Adrenal gland (tissue), 12 donors: ENCODE data around the gene SH2D4B. TPM values are rescaled to one million over a fixed set of nuclear protein-coding genes. Genes with fewer than 3 reads are reported as not detected.

ENCODE experiments used
- DNase-seq, 7 donors: peaks; one replicate each; pipeline ENCODE4 v3.0.0-alpha.2; 2019 to 2020
- H3K27ac ChIP-seq, 5 donors: fragments of 200-600 bp; sonication (generic) in 4 of 5; 1 replicate in 3 of 5; 2 replicates in 2 of 5; pipeline versions ENCODE4 v1.5.1 to v1.8.0; 2016 to 2020; ENCODE audit warnings: mild to moderate bottlenecking in 1 of 5
- H3K27me3 ChIP-seq: fragments of 200-600 bp; 2 replicates; pipeline ENCODE4 v1.8.0; 2021
- H3K36me3 ChIP-seq, 2 donors: fragments of 200-600 bp; replicated peaks in 1 of 2; 1 replicate in 1 of 2; 2 replicates in 1 of 2; pipeline versions ENCODE4 v1.5.1 to v1.8.0; 2018 to 2022
- H3K4me1 ChIP-seq, 2 donors: fragments of 200-600 bp; replicated peaks in 1 of 2; 1 replicate in 1 of 2; 2 replicates in 1 of 2; pipeline versions ENCODE4 v1.5.1 to v1.8.0; 2018 to 2021
- H3K4me3 ChIP-seq, 4 donors: fragments of 200-600 bp; sonication (generic) in 3 of 4; one replicate each; pipeline ENCODE4 v1.5.1; 2016 to 2018
- H3K9me3 ChIP-seq, 3 donors: fragments of 200-600 bp; sonication (generic) in 1 of 3; replicated peaks in 1 of 3; 1 replicate in 2 of 3; 2 replicates in 1 of 3; pipeline versions ENCODE4 v1.5.1 to v1.8.0; 2016 to 2021
- CTCF ChIP-seq, 6 experiments: fragments of 450-650 bp in 4 of 6; fragments of 200-600 bp in 2 of 6; sonication (generic) in 1 of 6; IDR thresholded peaks; 1 replicate in 5 of 6; 2 replicates in 1 of 6; pipeline versions ENCODE4 v1.5.1 to v1.8.0; 2016 to 2021; ENCODE audit warnings: antibody characterized with exemption in 6 of 6, mild to moderate bottlenecking in 2 of 6, moderate library complexity in 1 of 6
- POLR2A ChIP-seq, 2 donors: fragments of 450-650 bp; IDR thresholded peaks; one replicate each; pipeline ENCODE4 v1.6.1; 2017; ENCODE audit warnings: antibody characterized with exemption in 2 of 2, mild to moderate bottlenecking in 2 of 2, moderate library complexity in 1 of 2
- WGBS, 4 donors: extraction: QIAGEN DNeasy Blood & Tissue Kit in 2 of 4; methylation state at CpG; one replicate each; pipeline versions ENCODE4 v1.1.5 to v1.1.7; 2013 to 2017; 5-methylcytosine and 5-hydroxymethylcytosine counted together
- intact Hi-C, 2 donors: fragments of 100-400 bp; cut with DNase I; formaldehyde crosslinking; loops; one replicate each; pipeline versions ENCODE4 v1.14.1 to v1.15.0; 2022 to 2023
- polyA plus RNA-seq, 3 donors: library from polyadenylated mRNA; stranded (reverse); fragments of 200-250 nt in 2 of 3; fragments of 350-450 nt in 1 of 3; fragmentation: Illumina TruSeq in 1 of 3; extraction: RNeasy Lipid Tissue Mini Kit (QIAGEN cat#74804) in 1 of 3; gene quantifications; one replicate each; pipeline ENCODE4 v1.2.3, GENCODE V29; 2013 to 2014
- total RNA-seq, 9 donors: library from RNA; depleted of rRNA in 4 of 9; stranded (reverse); fragments of >200 nt in 4 of 9; fragments of 120-200 nt in 1 of 9; fragmentation: NEBNext Ultra II Directional in 1 of 9; extraction: Animal tissue kit (Norgen Biotek cat#: 25700) in 1 of 9; gene quantifications; one replicate each; pipeline versions ENCODE4 v1.1.0 to v1.2.4, GENCODE V29; 2013 to 2023
- donor health status: healthy with polysubstance abuse.
- donor health status: Bipolar disorder and iron deficiency.
- donor health status: DM: yes; HTN: yes; CAD: no.
- donor health status: DM: no; HTN: no; CAD: no.
- donor health status: DM: no; HTN: no; CAD: no.
- donor health status: DM: yes; HTN: yes; CAD: no.

SH2D4B gene
- total and polyA plus RNA-seq, 12 donors = 0.06 to 0.35 (median 0.07) TPM; not detected in 9

DNA sequence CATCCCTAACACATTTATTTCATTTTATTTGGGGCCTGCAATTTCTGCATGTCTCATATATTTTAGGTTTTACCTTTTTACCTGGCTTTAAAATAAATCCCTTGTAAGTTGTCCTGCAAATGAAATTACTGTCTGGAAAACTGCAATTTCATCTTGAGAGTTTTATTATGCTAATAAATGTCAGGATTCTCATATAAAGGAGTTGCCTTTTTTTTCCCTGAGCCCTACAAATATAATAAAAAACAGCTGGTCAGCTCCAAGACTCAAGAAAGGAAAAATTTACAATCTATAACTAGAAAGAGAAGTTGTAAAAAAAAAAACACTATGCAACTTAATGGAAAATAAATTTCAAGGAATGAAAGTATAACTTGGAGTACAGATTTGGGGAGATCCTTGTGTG, 108.7 kb downstream of the SH2D4B start:
- H3K27ac ChIP-seq = no peak overlapping the region
- no peaks in the 10 kb centered on the region for H3K4me1 ChIP-seq
- no peak overlapping the region for H3K4me3 ChIP-seq
- H3K27me3 ChIP-seq = no peaks in the 10 kb centered on the region
- TF ChIP-seq POLR2A (IDR thresholded peaks at IDR 0.05) (no peak), CTCF (IDR thresholded peaks at IDR 0.05) (no peak)
- H3K36me3 ChIP-seq = no peaks in the 10 kb centered on the region
- DNase-seq = no peak
- intact Hi-C loops = no loop called here
- H3K9me3 ChIP-seq = no peaks in the 10 kb centered on the region

GRCh38 chr10:80647173-80647833, 109.6 kb downstream of the SH2D4B start:
- 69 to 80% (median 74%) methylated on average over 7 of the region's 7 CpGs for WGBS, 4 donors
- Histone ChIP-seq H3K36me3 (no peaks in the 10 kb centered on the region), H3K4me3 (no peak overlapping the region), H3K27me3 (no peaks in the 10 kb centered on the region), H3K4me1 (no peaks in the 10 kb centered on the region), H3K27ac (no peak overlapping the region), H3K9me3 (no peaks in the 10 kb centered on the region)
- TF ChIP-seq POLR2A (IDR thresholded peaks at IDR 0.05) (no peak), CTCF (IDR thresholded peaks at IDR 0.05) (no peak)
- no peak for DNase-seq
- intact Hi-C loops = no loop called here

- no peak for DNase-seq
- Histone ChIP-seq H3K4me3 (no peak overlapping the region), H3K27me3 (no peaks in the 10 kb centered on the region), H3K9me3 (no peaks in the 10 kb centered on the region), H3K4me1 (no peaks in the 10 kb centered on the region), H3K27ac (no peak overlapping the region), H3K36me3 (no peaks in the 10 kb centered on the region)
- WGBS, 4 donors = 75 to 79% (median 76%) methylated on average over 5 of the region's 5 CpGs
- intact Hi-C loops = no loop called here
- TF ChIP-seq CTCF (IDR thresholded peaks at IDR 0.05) = no peak
- no peak for TF ChIP-seq POLR2A (IDR thresholded peaks at IDR 0.05)
Measured at GRCh38 chr10:80648106-80648505, 110.4 kb downstream of the SH2D4B start.

GRCh38 chr10:80649183-80649582, 111.5 kb downstream of the SH2D4B start:
- no peak for DNase-seq
- intact Hi-C loops = no loop called here
- H3K9me3 ChIP-seq = no peaks in the 10 kb centered on the region
- H3K4me1 ChIP-seq = no peaks in the 10 kb centered on the region
- H3K36me3 ChIP-seq = no peaks in the 10 kb centered on the region
- no peaks in the 10 kb centered on the region for H3K27me3 ChIP-seq
- no peak overlapping the region for H3K4me3 ChIP-seq
- WGBS, 4 donors = 85 to 93% (median 91%) methylated on average over 6 of the region's 6 CpGs
- no peak overlapping the region for H3K27ac ChIP-seq
- TF ChIP-seq POLR2A (IDR thresholded peaks at IDR 0.05) (no peak), CTCF (IDR thresholded peaks at IDR 0.05) (no peak)
